K562 (cell line): ENCODE results near the gene TPPP.

ENCODE experiments used
- E2F6 ChIP-seq, 2 experiments: IDR thresholded peaks; 2 replicates each; pipeline ENCODE4 v1.6.1; 2011; ENCODE audit warnings: borderline replicate concordance in 1 of 2, control low read depth in 1 of 2, low read depth in 1 of 2, low read length in 1 of 2, mild to moderate bottlenecking in 1 of 2, mixed read lengths in 1 of 2, moderate library complexity in 1 of 2; ENCODE audit not compliant: insufficient read depth in 1 of 2, insufficient read length in 1 of 2, poor library complexity in 1 of 2, severe bottlenecking in 1 of 2; ENCODE audit errors: extremely low read depth in 1 of 2
- FOS ChIP-seq: IDR thresholded peaks from 3 replicates; pipeline ENCODE4 v1.6.1; 2011; ENCODE audit not compliant: insufficient read length; ENCODE audit errors: extremely low read depth
- MLLT1 ChIP-seq, 2 experiments: fragments of 450-650 bp; IDR thresholded peaks; 2 replicates each; pipeline ENCODE4 v1.6.1; 2016
- ZFP30 ChIP-seq: fragments of 250-450 bp; sonication (Bioruptor Pico); IDR thresholded peaks from 2 replicates; pipeline ENCODE4 v1.8.0; 2022; ENCODE audit warnings: moderate library complexity, mild to moderate bottlenecking, inconsistent platforms, borderline replicate concordance
- ZNF121 ChIP-seq: sonication (generic); formaldehyde crosslinking; conservative IDR thresholded peaks from 2 replicates; pipeline ENCODE4 v1.8.0; 2022; ENCODE audit warnings: missing genetic modification reagents

- TF ChIP-seq E2F6 (IDR thresholded peaks at IDR 0.05; ENCODE audit: borderline replicate concordance in 1 of 2, extremely low read depth in 1 of 2, insufficient read depth in 1 of 2, insufficient read length in 1 of 2, low read depth in 1 of 2, low read length in 1 of 2, poor library complexity in 1 of 2, severe bottlenecking in 1 of 2), result no peak
- no peak for TF ChIP-seq ZNF121 (CRISPR knock-in tag)
- TF ChIP-seq FOS, result no peak
- TF ChIP-seq ZFP30, result no peak
- TF ChIP-seq MLLT1 (IDR thresholded peaks at IDR 0.05), result no peak
Measured at GRCh38 chr5:644971-645370, 48.2 kb downstream of the TPPP start.
